Transverse colon (tissue), 4 donors: Measurements from ENCODE around the gene NOC4L. TPM values are rescaled to one million over a fixed set of nuclear protein-coding genes. Genes with fewer than 3 reads are reported as not detected.

Source experiments
- DNase-seq: peaks from one replicate; pipeline ENCODE4 v3.0.0-alpha.2; 2019
- H3K27ac ChIP-seq, 4 donors: fragments of 200-600 bp; sonication (generic); 2 replicates each; pipeline ENCODE4 v1.5.1; 2016 to 2018; ENCODE audit warnings: inconsistent platforms in 4 of 4
- H3K27me3 ChIP-seq: fragments of 200-600 bp; sonication (generic); 2 replicates; pipeline ENCODE4 v1.5.1; 2017; ENCODE audit warnings: inconsistent platforms
- H3K36me3 ChIP-seq, 4 donors: fragments of 200-600 bp; sonication (generic); 2 replicates each; pipeline ENCODE4 v1.5.1; 2017 to 2019; ENCODE audit warnings: inconsistent platforms in 4 of 4
- H3K4me1 ChIP-seq, 4 donors: fragments of 200-600 bp; sonication (generic); 2 replicates each; pipeline ENCODE4 v1.5.1; 2017 to 2020; ENCODE audit warnings: inconsistent platforms in 4 of 4
- H3K4me3 ChIP-seq, 4 donors: fragments of 200-600 bp; sonication (generic); 1 replicate in 1 of 4; 2 replicates in 3 of 4; pipeline versions ENCODE4 v1.5.1 to v1.6.1; 2017 to 2019; ENCODE audit warnings: inconsistent platforms in 4 of 4
- H3K9me3 ChIP-seq, 2 donors: fragments of 200-600 bp; sonication (generic); 2 replicates each; pipeline ENCODE4 v1.5.1; 2017 to 2019; ENCODE audit warnings: inconsistent platforms in 2 of 2
- EP300 ChIP-seq: sonication (generic); formaldehyde crosslinking; IDR thresholded peaks from one replicate; pipeline ENCODE4 v1.6.1; 2017; ENCODE audit warnings: antibody characterized with exemption, low read depth
- POLR2A ChIP-seq: fragments of 450-650 bp; IDR thresholded peaks from one replicate; pipeline ENCODE4 v1.6.1; 2016; ENCODE audit warnings: antibody characterized with exemption, mild to moderate bottlenecking, moderate library complexity
- POLR2AphosphoS5 ChIP-seq, 3 donors: sonication (generic); formaldehyde crosslinking; IDR thresholded peaks; one replicate each; pipeline ENCODE4 v1.6.1; 2016; ENCODE audit warnings: antibody characterized with exemption in 3 of 3
- WGBS, 2 donors: methylation state at CpG; one replicate each; pipeline ENCODE4 v1.1.5; 2018; ENCODE audit warnings: low coverage in 1 of 2; 5-methylcytosine and 5-hydroxymethylcytosine counted together
- in situ Hi-C, 4 donors: fragments of 200-750 bp; cut with MboI; loops; one replicate each; pipeline versions ENCODE4 v1.15.0 to v1.15.1; 2017; ENCODE audit warnings: low sequenced_read_pairs in 3 of 4, low pct_ligation_motif_present in 1 of 4, low pct_unique_long_range_greater_than_20kb in 1 of 4
- intact Hi-C: fragments of 100-400 bp; cut with DNase I; formaldehyde crosslinking; loops from one replicate; pipeline ENCODE4 v1.15.1; 2023; ENCODE audit warnings: low total_unique reads
- small RNA-seq, 4 donors: library from RNA; depleted of rRNA; stranded (forward); fragments of <200 nt; gene quantifications; one replicate each; pipeline ENCODE3, GENCODE V24; 2016
- total RNA-seq, 4 donors: library from RNA; depleted of rRNA; stranded (reverse); fragments of >200 nt; gene quantifications; one replicate each; pipeline ENCODE4 v1.1.0, GENCODE V29; 2016
- TF ChIP-seq, protein P1 (sequence below), 5 experiments: fragments of 200-600 bp in 3 of 5; fragments of 450-650 bp in 2 of 5; sonication (generic) in 3 of 5; IDR thresholded peaks; 1 replicate in 2 of 5; 2 replicates in 3 of 5; pipeline ENCODE4 v1.5.1; 2016 to 2017; ENCODE audit warnings: antibody characterized with exemption in 5 of 5, inconsistent platforms in 3 of 5, mild to moderate bottlenecking in 2 of 5, moderate library complexity in 1 of 5

The NOC4L gene
- total RNA-seq, 4 donors from 2014 or later, result 5.2 to 12.6 (median 9.9) TPM

DNA sequence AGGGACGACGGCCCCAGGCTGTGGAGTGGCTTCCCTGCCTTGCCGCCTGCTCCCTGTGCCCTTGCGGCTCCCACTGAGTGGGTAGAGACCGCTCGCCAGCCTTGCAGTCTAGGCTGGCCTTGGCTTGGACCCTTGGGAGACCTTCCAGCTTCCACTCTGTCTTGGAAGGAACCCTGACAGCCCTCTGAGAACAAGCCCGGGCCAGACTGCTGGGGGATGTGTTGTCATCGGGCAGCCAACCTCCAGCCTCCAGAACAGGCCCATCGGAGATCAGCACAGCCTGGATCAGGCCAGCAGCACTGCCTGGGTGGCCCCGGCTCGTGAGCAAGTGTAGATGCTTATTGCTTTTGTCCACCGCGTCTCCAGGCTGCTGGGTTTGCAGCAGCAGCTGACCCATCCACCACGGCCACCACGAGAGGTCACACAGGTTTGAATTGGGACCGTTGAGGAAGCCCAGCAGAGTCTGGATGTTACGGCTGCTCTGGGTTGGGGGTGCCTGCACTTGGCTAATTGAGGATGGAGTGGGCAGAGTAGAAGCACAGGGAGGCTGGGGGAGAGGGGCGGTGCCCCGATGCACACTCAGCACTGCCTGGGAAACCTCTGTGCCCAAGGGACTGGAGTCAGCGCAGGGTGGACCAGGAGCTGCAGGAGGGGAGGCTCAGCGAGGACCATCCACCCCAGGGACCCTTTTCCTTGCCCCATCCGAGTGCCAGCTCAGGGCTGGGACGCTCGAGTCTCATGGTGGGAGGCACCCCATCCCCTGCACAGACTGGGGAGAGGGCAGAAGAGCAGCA, 55.5 kb downstream of the NOC4L start:
- no peak overlapping the region for H3K4me3 ChIP-seq
- 72% methylated on average over 21 of the region's 24 CpGs; no CpG with 5 or more reads in 1 of the 2 donors for WGBS, 2 donors

DNA sequence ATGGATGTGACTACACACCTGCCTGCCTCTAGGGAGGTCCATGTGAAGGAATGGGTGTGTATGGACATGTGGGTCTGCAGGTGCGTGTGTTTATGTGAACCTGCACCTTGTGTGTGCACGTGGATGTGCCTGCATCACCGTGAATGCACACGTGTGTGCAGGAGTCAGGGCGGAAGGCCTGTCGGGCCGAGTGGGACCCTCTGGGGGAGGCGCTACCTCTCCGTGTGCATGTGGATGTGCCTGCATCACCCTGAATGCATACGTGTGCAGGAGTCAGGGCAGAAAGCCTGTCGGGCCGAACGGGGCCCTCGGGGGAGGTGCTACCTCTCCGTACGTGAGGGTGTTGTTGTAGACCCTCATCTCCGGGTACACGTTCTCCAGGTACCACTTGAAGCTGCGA, 56.5 kb downstream of the NOC4L start:
- H3K4me1 ChIP-seq, result peaks cover 0 to 8% (median 4%) of the 10 kb centered on the region in 4 donors
- no peaks in the 10 kb centered on the region for H3K9me3 ChIP-seq
- in situ Hi-C loops (no loop called here), intact Hi-C loops (loop anchor here (10.0 kb wide), 1 partner anchor 624 kb away; the partner anchor contains the start of gene GOLGA3)
- no peak for TF ChIP-seq EP300
- TF ChIP-seq POLR2AphosphoS5 (IDR thresholded peaks at IDR 0.05), result no peak
- no peak for TF ChIP-seq POLR2A
- TF ChIP-seq, protein P1, sequence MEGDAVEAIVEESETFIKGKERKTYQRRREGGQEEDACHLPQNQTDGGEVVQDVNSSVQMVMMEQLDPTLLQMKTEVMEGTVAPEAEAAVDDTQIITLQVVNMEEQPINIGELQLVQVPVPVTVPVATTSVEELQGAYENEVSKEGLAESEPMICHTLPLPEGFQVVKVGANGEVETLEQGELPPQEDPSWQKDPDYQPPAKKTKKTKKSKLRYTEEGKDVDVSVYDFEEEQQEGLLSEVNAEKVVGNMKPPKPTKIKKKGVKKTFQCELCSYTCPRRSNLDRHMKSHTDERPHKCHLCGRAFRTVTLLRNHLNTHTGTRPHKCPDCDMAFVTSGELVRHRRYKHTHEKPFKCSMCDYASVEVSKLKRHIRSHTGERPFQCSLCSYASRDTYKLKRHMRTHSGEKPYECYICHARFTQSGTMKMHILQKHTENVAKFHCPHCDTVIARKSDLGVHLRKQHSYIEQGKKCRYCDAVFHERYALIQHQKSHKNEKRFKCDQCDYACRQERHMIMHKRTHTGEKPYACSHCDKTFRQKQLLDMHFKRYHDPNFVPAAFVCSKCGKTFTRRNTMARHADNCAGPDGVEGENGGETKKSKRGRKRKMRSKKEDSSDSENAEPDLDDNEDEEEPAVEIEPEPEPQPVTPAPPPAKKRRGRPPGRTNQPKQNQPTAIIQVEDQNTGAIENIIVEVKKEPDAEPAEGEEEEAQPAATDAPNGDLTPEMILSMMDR (IDR thresholded peaks at IDR 0.05), result no peak
- peaks cover 32% of the 10 kb centered on the region for H3K27me3 ChIP-seq
- H3K36me3 ChIP-seq, result no peaks in the 10 kb centered on the region
- no peak for DNase-seq
- whole genome bisulfite sequencing, 2 donors, result 81% methylated on average over 19 of the region's 19 CpGs; no CpG with 5 or more reads in 1 of the 2 donors
- H3K4me3 ChIP-seq, result no peak overlapping the region
- no peak overlapping the region for H3K27ac ChIP-seq

More for the DNA sequence above, 55.5 kb downstream of the NOC4L start:
- Histone ChIP-seq H3K27me3 (peaks cover 22% of the 10 kb centered on the region), H3K36me3 (no peaks in the 10 kb centered on the region), H3K4me1 (peaks cover 0 to under 1% (median 0%) of the 10 kb centered on the region in 4 donors), H3K9me3 (no peaks in the 10 kb centered on the region), H3K27ac (no peak overlapping the region)
- DNase-seq, result no peak
- intact Hi-C loops, result loop anchor here (10.0 kb wide), 1 partner anchor 625 kb away; the partner anchor contains the start of gene GOLGA3
- in situ Hi-C loops, result no loop called here
- TF ChIP-seq, protein P1 (IDR thresholded peaks at IDR 0.05), result no peak
- TF ChIP-seq POLR2AphosphoS5 (IDR thresholded peaks at IDR 0.05) (no peak), POLR2A (no peak), EP300 (no peak)

DNA sequence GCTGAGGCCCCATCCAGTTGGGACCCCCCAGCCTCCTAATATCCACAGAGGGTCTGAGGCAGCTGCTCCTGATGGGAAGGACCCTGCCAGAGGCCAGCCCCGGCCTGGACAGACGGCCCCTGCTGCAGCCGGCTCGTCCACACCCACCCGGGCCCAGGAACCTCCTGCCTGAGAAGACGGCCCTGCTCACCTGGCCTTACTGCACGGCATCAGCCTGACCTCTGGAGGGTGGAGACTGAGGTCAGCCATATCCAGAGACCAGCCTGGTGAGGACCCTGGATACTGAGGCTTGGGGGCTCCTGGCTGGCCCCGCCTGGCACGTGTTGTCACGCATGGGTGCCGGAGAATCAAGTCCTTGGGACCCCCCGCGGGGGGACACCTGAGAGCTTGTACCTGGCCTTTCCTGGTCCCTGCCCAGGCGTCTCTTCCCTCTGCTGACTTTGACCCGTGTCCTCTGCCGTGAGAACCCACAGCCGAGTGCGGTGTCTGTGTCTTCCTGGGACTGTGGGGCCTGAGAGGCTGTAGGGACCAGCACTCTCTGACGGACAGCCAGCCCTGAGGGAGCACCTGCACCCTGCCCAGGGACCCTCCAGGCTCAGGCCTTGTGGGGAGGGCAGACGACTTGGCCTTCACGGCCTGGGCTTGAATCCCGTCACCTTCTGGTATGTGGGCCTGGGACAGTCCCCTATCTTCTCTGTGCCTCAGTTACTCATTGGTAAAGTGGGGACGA, 57.3 kb downstream of the NOC4L start:
- Histone ChIP-seq H3K36me3 (no peaks in the 10 kb centered on the region), H3K4me1 (peaks cover 0 to 9% (median 4%) of the 10 kb centered on the region in 4 donors), H3K27ac (no peak overlapping the region), H3K9me3 (no peaks in the 10 kb centered on the region), H3K4me3 (no peak overlapping the region), H3K27me3 (peaks cover 39% of the 10 kb centered on the region)
- in situ Hi-C loops (no loop called here), intact Hi-C loops (loop anchor here (10.0 kb wide), 1 partner anchor 623 kb away; the partner anchor contains the start of gene GOLGA3)
- DNase-seq, result no peak
- WGBS, 2 donors, result 76% methylated on average over 23 of the region's 23 CpGs; no CpG with 5 or more reads in 1 of the 2 donors
- TF ChIP-seq POLR2AphosphoS5 (IDR thresholded peaks at IDR 0.05), result no peak
- TF ChIP-seq, protein P1 (IDR thresholded peaks at IDR 0.05), result no peak
- TF ChIP-seq EP300, result no peak
- no peak for TF ChIP-seq POLR2A

Small RNA genes lying within 50 kb of the gene (small RNA-seq; reads per million reads assigned to genes)
- gene AC138466.3, result 0 reads per million in 4 donors

Other genes starting within 250 kb of the NOC4L start
- 100 to 1,000 TPM in 1 of 4 donors, 10 to 100 TPM in 3; 17.5 to 140 (median 28.0) TPM for gene ULK1, start 249.8 kb upstream of the NOC4L start, total RNA-seq
- gene PUS1, start 215.2 kb upstream of the NOC4L start, total RNA-seq, result 10 to 100 TPM; 11.9 to 48.8 (median 23.1) TPM
- gene EP400, start 194.5 kb upstream of the NOC4L start, total RNA-seq, result 10 to 100 TPM; 25.4 to 67.3 (median 37.5) TPM
- 10 to 100 TPM in 3 of 4 donors, 1 to 10 TPM in 1; 5.3 to 52.7 (median 21.2) TPM for gene DDX51, start 138 bp upstream of the NOC4L start, total RNA-seq
- gene GALNT9, start 185.1 kb downstream of the NOC4L start, total RNA-seq, result 1 to 10 TPM in 1 of 4 donors, under 1 TPM in 1, not detected in 2; 0.82 to 4.5 TPM